ENCODE data around the gene GPLD1.
"Not testable (repeated sequence)": the region's sequence is repeated elsewhere in the genome, so short reads cannot be mapped to it uniquely, and the experiment has no call there.

GPLD1 gene

GRCh38 chr6:24453921-24454320 is 35.5 kb downstream of the GPLD1 start:
- DNase-seq (ENCODE audit: low read depth): no peak

GRCh38 chr6:24451581-24452388 is 37.6 kb downstream of the GPLD1 start:
- DNase-seq (ENCODE audit: low read depth): peak; percentile 24

GRCh38 chr6:24448828-24449525 is 40.4 kb downstream of the GPLD1 start:
- DNase-seq (ENCODE audit: low read depth): no peak

- DNase-seq (ENCODE audit: low read depth): no peak
Measured at GRCh38 chr6:24448396-24448795, 41.0 kb downstream of the GPLD1 start.

GRCh38 chr6:24446670-24447069 is 42.7 kb downstream of the GPLD1 start:
- DNase-seq (ENCODE audit: low read depth): no peak

GRCh38 chr6:24445704-24446103 is 43.7 kb downstream of the GPLD1 start:
- DNase-seq (ENCODE audit: low read depth): no peak

- no peak for DNase-seq (ENCODE audit: low read depth)
Measured at GRCh38 chr6:24444588-24444987, 44.8 kb downstream of the GPLD1 start.

- no peak for DNase-seq (ENCODE audit: low read depth)
Measured at GRCh38 chr6:24441599-24441904, 47.8 kb downstream of the GPLD1 start.

- DNase-seq (ENCODE audit: low read depth): no peak
Measured at GRCh38 chr6:24440897-24441598, 48.3 kb downstream of the GPLD1 start.

- no peak for DNase-seq (ENCODE audit: low read depth)
Measured at GRCh38 chr6:24439858-24440539, 49.4 kb downstream of the GPLD1 start.

- no peak for DNase-seq (ENCODE audit: low read depth)
Measured at GRCh38 chr6:24436979-24437378, 52.4 kb downstream of the GPLD1 start.

GRCh38 chr6:24432611-24433010 is 56.8 kb downstream of the GPLD1 start:
- no peak for DNase-seq (ENCODE audit: low read depth)

- DNase-seq (ENCODE audit: low read depth): no peak
Measured at GRCh38 chr6:24431045-24431451, 58.3 kb downstream of the GPLD1 start.

GRCh38 chr6:24430086-24430485 is 59.3 kb downstream of the GPLD1 start:
- no peak for DNase-seq (ENCODE audit: low read depth)

GRCh38 chr6:24429146-24429545 is 60.2 kb downstream of the GPLD1 start:
- no peak for DNase-seq (ENCODE audit: low read depth)

- DNase-seq (ENCODE audit: low read depth): no peak
Measured at GRCh38 chr6:24428615-24429014, 60.8 kb downstream of the GPLD1 start.

- no peak for DNase-seq (ENCODE audit: low read depth)
Measured at GRCh38 chr6:24426729-24427446, 62.5 kb downstream of the GPLD1 start.

- no peak for DNase-seq (ENCODE audit: low read depth)
Measured at GRCh38 chr6:24425091-24425490, 64.3 kb downstream of the GPLD1 start.

GRCh38 chr6:24419526-24419925 is 69.9 kb downstream of the GPLD1 start:
- no peak for DNase-seq (ENCODE audit: low read depth)

- DNase-seq (ENCODE audit: low read depth): no peak
Measured at GRCh38 chr6:24415753-24416152, 73.6 kb downstream of the GPLD1 start.

- not testable (repeated sequence) for DNase-seq (ENCODE audit: low read depth)
Measured at GRCh38 chr6:24414531-24414930, 74.8 kb downstream of the GPLD1 start.

GRCh38 chr6:24412294-24412693 is 77.1 kb downstream of the GPLD1 start:
- no peak for DNase-seq (ENCODE audit: low read depth)

Data from CMK (cell line).